ENCODE results near the gene SLC7A1. TPM values are rescaled to one million over a fixed set of nuclear protein-coding genes. Genes with fewer than 3 reads are reported as not detected.

The SLC7A1 gene
- total and polyA plus RNA-seq, 2 experiments from 2014 or later, result 23.0 to 74.7 TPM

DNA sequence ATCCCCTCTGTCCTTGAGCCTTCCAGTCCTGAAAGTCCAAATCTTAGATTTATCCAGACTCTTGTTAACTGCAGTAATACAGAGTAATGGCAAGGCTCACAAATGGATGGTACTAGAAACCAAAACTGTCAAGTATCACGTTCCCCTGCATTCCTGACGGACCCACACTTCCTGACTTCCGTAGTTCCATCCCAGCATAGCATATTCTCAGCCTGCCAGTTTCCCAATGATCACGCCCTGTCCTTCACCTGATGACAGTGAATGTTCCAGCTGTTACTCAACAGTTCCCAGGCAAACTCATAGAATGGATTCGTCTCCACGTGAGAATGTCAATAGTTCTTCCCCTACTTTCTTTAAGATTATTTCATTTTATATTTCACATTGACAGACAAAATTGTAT, 33.6 kb downstream of the SLC7A1 start (continued):
- TF ChIP-seq, protein P1, sequence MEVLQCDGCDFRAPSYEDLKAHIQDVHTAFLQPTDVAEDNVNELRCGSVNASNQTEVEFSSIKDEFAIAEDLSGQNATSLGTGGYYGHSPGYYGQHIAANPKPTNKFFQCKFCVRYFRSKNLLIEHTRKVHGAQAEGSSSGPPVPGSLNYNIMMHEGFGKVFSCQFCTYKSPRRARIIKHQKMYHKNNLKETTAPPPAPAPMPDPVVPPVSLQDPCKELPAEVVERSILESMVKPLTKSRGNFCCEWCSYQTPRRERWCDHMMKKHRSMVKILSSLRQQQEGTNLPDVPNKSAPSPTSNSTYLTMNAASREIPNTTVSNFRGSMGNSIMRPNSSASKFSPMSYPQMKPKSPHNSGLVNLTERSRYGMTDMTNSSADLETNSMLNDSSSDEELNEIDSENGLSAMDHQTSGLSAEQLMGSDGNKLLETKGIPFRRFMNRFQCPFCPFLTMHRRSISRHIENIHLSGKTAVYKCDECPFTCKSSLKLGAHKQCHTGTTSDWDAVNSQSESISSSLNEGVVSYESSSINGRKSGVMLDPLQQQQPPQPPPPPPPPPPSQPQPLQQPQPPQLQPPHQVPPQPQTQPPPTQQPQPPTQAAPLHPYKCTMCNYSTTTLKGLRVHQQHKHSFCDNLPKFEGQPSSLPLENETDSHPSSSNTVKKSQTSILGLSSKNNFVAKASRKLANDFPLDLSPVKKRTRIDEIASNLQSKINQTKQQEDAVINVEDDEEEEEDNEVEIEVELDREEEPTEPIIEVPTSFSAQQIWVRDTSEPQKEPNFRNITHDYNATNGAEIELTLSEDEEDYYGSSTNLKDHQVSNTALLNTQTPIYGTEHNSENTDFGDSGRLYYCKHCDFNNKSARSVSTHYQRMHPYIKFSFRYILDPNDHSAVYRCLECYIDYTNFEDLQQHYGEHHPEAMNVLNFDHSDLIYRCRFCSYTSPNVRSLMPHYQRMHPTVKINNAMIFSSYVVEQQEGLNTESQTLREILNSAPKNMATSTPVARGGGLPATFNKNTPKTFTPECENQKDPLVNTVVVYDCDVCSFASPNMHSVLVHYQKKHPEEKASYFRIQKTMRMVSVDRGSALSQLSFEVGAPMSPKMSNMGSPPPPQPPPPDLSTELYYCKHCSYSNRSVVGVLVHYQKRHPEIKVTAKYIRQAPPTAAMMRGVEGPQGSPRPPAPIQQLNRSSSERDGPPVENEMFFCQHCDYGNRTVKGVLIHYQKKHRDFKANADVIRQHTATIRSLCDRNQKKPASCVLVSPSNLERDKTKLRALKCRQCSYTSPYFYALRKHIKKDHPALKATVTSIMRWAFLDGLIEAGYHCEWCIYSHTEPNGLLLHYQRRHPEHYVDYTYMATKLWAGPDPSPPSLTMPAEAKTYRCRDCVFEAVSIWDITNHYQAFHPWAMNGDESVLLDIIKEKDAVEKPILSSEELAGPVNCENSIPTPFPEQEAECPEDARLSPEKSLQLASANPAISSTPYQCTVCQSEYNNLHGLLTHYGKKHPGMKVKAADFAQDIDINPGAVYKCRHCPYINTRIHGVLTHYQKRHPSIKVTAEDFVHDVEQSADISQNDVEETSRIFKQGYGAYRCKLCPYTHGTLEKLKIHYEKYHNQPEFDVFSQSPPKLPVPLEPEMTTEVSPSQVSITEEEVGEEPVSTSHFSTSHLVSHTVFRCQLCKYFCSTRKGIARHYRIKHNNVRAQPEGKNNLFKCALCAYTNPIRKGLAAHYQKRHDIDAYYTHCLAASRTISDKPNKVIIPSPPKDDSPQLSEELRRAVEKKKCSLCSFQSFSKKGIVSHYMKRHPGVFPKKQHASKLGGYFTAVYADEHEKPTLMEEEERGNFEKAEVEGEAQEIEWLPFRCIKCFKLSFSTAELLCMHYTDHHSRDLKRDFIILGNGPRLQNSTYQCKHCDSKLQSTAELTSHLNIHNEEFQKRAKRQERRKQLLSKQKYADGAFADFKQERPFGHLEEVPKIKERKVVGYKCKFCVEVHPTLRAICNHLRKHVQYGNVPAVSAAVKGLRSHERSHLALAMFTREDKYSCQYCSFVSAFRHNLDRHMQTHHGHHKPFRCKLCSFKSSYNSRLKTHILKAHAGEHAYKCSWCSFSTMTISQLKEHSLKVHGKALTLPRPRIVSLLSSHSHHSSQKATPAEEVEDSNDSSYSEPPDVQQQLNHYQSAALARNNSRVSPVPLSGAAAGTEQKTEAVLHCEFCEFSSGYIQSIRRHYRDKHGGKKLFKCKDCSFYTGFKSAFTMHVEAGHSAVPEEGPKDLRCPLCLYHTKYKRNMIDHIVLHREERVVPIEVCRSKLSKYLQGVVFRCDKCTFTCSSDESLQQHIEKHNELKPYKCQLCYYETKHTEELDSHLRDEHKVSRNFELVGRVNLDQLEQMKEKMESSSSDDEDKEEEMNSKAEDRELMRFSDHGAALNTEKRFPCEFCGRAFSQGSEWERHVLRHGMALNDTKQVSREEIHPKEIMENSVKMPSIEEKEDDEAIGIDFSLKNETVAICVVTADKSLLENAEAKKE (CRISPR knock-in tag; IDR thresholded peaks at IDR 0.05), result no peak
- no peak for TF ChIP-seq POLR2AphosphoS5 (IDR thresholded peaks at IDR 0.05; ENCODE audit: low read depth)

GRCh38 chr13:29556742-29557141, 38.7 kb downstream of the SLC7A1 start:
- Histone ChIP-seq H2AFZ (no peak overlapping the region), H3K4me1 (ENCODE audit: insufficient read depth) (peaks cover 11% of the 10 kb centered on the region), H3K36me3 (ENCODE audit: insufficient read depth) (peaks cover 14% of the 10 kb centered on the region), H3F3A (replicated peaks; ENCODE audit: low read depth) (no peaks in the 10 kb centered on the region), H3K4me3 (no peak overlapping the region), H3K4me2 (no peak overlapping the region), H3K27ac (ENCODE audit: low read depth) (no peak overlapping the region), H4K20me1 (replicated peaks; ENCODE audit: insufficient read depth) (peaks cover 60% of the 10 kb centered on the region), H3K79me2 (replicated peaks; ENCODE audit: insufficient read depth) (peaks cover 81% of the 10 kb centered on the region), H3K27me3 (ENCODE audit: insufficient read depth) (no peaks in the 10 kb centered on the region), H3K9me2 (ENCODE audit: insufficient read depth) (no peaks in the 10 kb centered on the region)
- H3K27ac Mint-ChIP-seq, result no peak overlapping the region; the same call in 1 of the 2 replicates
- no peaks in the 10 kb centered on the region for H3K9me3 Mint-ChIP-seq
- peaks cover 8% of the 10 kb centered on the region for H3K27me3 Mint-ChIP-seq (ENCODE audit: insufficient read depth, low read depth, poor library complexity)
- H3K4me3 Mint-ChIP-seq, result no peak overlapping the region
- peaks cover 12% of the 10 kb centered on the region for H3K4me1 Mint-ChIP-seq
- DNase-seq (ENCODE audit: low spot score) (no peak), ATAC-seq (no peak)
- peaks cover 38% of the 10 kb centered on the region for H3K36me3 Mint-ChIP-seq (ENCODE audit: low read depth)
- no peak for TF ChIP-seq JUNB (IDR thresholded peaks at IDR 0.05; ENCODE audit: unreplicated experiment)
- TF ChIP-seq EZH2 (IDR thresholded peaks at IDR 0.05; ENCODE audit: low read depth, unreplicated experiment), result no peak
- no peak for TF ChIP-seq STAT1 (IDR thresholded peaks at IDR 0.05; ENCODE audit: unreplicated experiment)
- TF ChIP-seq, protein P2, sequence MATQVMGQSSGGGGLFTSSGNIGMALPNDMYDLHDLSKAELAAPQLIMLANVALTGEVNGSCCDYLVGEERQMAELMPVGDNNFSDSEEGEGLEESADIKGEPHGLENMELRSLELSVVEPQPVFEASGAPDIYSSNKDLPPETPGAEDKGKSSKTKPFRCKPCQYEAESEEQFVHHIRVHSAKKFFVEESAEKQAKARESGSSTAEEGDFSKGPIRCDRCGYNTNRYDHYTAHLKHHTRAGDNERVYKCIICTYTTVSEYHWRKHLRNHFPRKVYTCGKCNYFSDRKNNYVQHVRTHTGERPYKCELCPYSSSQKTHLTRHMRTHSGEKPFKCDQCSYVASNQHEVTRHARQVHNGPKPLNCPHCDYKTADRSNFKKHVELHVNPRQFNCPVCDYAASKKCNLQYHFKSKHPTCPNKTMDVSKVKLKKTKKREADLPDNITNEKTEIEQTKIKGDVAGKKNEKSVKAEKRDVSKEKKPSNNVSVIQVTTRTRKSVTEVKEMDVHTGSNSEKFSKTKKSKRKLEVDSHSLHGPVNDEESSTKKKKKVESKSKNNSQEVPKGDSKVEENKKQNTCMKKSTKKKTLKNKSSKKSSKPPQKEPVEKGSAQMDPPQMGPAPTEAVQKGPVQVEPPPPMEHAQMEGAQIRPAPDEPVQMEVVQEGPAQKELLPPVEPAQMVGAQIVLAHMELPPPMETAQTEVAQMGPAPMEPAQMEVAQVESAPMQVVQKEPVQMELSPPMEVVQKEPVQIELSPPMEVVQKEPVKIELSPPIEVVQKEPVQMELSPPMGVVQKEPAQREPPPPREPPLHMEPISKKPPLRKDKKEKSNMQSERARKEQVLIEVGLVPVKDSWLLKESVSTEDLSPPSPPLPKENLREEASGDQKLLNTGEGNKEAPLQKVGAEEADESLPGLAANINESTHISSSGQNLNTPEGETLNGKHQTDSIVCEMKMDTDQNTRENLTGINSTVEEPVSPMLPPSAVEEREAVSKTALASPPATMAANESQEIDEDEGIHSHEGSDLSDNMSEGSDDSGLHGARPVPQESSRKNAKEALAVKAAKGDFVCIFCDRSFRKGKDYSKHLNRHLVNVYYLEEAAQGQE (IDR thresholded peaks at IDR 0.05; ENCODE audit: unreplicated experiment), result no peak
- no peak for TF ChIP-seq NANOG (IDR thresholded peaks at IDR 0.05; ENCODE audit: borderline replicate concordance)
- TF ChIP-seq ETS1 (IDR thresholded peaks at IDR 0.05), result no peak
- TF ChIP-seq CREB1 (CRISPR knock-in tag; IDR thresholded peaks at IDR 0.05; ENCODE audit: low read depth), result no peak
- no peak for TF ChIP-seq POLR2AphosphoS5 (IDR thresholded peaks at IDR 0.05; ENCODE audit: low read depth)
- no peak for TF ChIP-seq ZNF331 (CRISPR knock-in tag; IDR thresholded peaks at IDR 0.05; ENCODE audit: low read depth)
- no peak for TF ChIP-seq ZNF114 (CRISPR knock-in tag; IDR thresholded peaks at IDR 0.05)
